ENCODE results near the gene WSCD2.

WSCD2 gene

DNA sequence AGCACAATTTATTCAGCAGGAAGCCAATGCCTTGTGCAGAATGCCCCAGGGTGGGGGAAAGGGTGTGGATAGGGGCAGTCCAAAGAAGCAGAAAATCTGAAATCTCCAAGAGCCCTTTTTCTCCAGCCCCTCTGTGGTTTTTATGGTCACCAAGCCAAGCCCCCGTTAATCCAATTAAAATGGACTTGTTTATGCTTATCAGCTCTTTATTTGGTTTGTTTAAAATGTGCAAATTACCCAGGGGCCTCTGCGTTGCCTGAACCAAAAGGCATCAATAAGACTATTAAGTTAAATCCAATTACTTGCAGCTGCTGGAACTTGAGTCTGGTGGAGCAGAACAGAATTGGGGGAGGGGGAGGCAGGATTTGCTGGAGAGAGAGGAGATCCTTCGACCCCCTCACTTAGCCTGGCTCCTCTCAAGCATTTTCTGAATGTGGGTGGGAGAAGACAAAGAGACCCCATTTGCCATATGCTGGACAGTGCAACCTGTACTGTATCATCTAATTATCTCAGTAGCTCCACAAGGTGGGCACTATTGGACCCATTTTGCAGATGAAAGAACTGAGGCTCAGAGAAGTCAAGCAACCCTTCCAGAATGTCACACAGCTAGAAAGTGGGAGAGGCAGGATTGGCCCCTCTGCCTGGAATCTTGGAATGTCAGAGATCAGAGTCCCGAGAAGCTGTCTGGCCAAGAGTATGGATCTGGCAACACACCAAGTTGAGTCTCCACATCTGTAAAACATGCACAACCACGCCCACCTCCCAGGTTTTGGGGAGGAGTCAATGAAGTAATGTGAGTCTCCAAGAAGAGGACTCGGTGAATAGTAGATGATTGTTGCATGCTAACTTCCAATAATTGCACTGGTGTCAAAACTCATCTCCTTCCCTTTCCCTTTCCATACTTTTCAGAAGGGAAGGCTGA, 143.1 kb downstream of the WSCD2 start:
- DNase-seq, result no peak

DNA sequence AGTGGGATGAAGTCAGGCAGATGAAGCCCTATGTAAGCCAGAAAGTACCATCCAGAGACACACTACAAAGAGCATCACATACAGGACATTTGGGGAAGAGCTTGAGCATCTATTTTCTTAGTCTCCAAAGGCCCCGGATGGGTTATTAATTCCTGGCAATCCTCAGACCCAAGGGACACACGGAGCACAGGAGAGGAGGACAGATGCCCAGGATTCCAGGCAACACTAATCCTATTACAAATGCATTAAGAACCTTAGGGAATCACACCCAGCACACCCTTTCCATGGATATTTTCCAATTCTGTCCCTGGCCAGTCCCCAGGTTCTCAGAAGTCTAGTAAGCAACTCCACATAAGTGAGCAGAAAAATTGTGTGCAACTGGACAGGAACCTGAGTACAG, 144.1 kb downstream of the WSCD2 start:
- DNase-seq, result no peak

DNA sequence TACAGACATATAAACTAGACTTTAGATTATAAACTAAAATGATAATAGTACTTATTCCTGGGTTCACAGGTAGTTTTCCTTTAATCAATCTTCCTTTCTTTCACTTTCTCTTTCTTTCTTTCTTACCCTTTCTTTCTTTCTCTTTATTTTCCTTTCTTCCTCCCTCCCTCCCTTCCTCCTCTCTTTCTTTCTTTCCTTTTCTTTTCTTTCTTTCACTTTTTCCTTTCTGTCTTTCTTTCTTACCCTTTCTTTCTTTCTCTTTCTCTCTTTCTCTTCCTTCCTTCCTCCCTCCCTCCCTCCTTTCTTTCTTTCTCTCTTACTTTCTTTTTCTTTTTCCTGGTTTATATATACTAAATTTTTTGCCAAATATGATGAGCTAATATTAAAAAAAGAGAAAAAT, 148.5 kb downstream of the WSCD2 start:
- no peak for DNase-seq

DNA sequence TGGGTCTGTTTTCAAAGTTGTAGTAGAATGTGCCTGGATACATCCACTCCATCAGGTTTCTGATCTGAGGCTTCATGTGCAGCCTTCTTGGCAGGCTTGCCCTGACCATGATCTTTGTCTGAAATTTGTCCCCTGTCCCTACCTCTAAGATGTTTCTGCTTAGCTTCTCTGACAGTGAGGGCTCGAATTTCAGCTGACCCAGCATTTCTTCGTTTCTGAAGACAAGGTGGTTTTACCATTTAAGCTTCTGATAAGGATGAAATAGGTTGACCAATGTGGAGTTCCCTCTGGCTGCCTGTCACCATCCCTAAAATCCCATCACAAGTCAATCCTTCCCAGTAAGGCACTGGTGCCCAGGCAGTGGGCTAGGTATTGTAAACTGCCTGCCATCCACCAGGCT, 153.1 kb downstream of the WSCD2 start:
- no peak for DNase-seq

DNA sequence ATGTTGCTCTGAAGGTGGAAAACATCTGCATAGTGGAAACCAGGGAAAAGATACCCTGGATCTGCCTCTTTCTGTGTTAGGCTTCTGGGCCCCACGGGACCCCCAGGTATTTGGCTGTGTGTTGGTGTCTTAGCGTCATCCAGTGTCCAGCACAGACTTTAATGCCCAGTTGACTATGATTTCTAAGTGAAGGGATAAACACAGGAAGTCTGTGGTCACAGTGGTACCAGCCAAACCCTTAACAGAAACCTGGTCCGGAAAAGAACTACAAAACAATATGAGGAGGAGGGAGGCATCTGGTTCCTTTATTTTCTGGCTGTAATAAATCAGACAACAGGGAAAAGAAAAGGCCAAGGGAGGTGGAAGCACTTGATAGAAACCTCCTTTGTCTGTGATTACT, 153.6 kb downstream of the WSCD2 start:
- no peak for DNase-seq

DNA sequence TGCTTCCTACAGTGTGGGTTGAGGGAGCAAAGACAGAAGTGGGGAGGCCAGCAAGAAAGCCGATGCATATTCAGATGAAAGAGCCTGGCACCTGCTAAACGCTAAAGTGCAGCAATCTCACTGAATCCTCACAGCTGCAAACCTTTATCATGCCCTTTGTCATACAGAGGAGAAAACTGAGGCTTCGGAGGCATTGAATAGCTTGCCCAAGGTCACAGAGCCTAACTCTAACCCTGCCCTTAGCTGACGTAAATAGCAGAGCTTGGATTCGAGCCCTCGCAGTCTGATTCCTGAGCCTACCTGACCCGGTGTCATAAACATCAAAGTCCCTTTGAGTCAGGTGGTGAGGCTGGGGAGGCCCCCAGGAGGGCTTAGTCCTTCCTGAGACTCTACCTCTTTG, 155.1 kb downstream of the WSCD2 start:
- DNase-seq, result no peak

DNA sequence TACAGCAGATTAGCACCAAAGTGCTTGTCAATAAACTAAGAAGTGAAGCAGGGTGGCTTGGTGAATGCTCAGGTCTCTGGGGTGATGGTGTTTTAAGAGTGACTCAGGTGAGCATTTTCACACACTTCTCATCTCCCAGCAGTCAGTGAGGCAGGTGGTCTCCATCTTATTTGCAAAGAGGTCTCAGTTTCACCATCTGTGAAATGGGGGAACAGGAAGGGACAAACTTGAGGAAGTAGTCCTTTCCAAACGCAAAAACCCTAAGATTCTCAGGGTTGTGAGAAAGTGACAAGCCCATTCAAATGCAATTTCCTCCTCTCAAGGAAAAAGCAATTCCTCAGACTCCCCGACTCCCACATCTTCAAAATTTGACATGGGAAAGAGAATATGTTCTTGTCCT, 155.9 kb downstream of the WSCD2 start:
- no peak for DNase-seq

DNA sequence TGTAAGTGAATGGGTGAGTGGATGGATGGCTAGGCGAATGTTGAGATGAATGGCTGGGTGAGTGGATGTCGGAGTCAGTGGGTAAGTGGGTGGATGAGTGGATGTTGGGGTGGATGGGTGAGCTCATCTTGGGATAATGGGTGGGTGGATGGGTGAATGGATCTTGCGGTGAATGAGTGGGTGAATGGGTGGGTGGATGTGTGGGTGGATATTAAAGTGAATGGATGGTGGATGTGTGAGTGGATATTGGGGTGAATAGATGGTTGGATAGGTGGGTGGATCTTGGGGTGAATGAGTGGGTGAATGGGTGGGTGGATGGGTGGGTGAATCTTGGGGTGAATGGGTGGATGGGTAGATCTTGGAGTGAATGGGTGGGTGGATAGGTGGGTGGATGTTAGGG, 158.1 kb downstream of the WSCD2 start:
- DNase-seq, result no peak

DNA sequence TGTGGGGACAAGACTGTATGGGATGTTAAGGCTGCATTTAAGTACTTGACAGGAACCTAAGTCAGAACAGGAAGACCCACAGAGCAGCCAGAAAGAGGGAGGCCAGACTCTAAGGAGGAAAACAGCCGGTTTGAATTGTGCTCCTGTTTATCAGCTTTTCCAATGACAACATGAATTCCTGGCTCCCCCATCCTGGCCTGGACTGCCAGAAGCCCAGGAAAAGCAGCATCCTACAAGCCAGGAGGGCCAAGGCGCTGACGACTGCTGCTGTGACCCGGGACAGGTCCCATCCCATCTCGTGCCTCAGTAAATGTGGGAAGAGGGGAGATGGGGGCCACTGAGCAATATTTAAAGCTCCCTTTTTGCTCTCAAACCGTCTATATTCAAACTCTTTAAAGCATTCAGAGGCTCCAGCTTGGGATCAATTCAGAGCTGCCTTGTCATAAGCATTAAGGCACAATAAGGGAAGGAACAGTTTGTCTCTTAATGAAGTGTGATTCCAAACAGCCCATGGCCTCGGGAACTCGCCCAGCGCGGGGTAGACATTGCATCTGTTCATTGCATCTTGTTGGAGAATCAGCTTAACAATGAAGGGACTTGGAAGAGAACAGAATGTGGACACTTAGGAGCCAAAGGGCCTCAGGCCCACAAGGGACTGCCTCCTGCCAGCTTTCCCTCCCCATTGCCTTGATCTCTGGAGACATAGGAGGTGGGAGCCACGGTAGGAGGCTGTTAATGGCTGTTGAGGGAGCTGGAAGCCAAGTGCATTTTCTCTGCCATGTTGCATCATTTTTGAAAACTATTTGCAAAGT, 160.5 kb downstream of the WSCD2 start:
- DNase-seq, result no peak

DNA sequence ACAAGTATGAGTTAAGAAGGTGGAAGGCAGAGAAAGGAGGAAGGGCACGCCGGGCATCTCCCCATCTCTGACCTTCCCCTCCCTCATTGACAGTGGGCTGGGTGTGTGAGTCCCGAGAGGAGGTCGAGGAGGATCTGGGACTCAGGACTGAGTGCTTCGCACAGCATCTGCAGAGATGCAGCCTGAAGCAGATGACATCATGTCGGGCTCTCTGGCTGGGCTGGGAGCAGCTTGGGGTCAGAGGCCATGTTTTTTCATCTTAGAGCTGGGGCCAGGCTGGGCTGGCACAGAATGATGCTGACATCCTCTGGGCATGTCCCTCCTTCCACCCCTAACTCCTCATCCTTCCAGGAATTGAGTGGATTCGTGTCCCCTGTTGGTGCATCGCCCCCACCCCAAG, 166.6 kb downstream of the WSCD2 start:
- DNase-seq, result no peak

DNA sequence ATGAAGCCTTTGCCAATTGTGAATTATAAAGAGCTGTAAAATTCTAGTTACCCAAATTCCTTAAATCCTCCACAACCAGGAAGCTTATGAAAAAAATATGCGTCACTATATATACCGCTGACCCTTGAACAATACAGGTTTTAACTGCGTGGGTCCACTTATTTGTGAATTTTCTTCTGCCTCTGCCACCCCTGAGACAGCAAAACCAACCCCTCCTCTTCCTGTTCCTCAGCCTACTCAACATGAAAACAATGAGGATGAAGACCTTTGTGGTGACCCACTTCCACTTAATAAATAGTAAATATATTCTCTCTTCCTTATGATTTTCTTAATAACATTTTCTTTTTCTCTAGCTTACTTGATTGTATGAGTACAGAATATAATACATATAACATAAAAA, 167.9 kb downstream of the WSCD2 start:
- DNase-seq, result no peak

DNA sequence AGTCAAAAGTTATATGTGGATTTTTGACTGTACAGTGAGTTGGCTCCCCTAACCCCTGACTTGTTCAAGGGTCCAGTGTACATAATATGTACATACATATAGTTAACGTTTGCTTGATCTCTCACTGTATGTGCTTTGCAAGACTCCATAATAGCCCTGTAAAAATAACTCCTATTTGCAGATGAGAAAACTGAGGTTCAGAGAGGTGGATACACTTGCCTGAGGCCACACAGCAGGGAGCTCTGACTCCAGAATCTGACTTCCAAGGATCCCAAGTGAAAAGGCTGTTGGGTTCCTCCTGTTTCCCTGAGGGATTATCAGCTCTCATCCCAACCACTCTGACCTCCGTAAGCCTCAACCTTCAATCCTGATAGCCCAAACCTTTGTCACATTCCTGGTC, 168.3 kb downstream of the WSCD2 start:
- DNase-seq, result no peak

DNA sequence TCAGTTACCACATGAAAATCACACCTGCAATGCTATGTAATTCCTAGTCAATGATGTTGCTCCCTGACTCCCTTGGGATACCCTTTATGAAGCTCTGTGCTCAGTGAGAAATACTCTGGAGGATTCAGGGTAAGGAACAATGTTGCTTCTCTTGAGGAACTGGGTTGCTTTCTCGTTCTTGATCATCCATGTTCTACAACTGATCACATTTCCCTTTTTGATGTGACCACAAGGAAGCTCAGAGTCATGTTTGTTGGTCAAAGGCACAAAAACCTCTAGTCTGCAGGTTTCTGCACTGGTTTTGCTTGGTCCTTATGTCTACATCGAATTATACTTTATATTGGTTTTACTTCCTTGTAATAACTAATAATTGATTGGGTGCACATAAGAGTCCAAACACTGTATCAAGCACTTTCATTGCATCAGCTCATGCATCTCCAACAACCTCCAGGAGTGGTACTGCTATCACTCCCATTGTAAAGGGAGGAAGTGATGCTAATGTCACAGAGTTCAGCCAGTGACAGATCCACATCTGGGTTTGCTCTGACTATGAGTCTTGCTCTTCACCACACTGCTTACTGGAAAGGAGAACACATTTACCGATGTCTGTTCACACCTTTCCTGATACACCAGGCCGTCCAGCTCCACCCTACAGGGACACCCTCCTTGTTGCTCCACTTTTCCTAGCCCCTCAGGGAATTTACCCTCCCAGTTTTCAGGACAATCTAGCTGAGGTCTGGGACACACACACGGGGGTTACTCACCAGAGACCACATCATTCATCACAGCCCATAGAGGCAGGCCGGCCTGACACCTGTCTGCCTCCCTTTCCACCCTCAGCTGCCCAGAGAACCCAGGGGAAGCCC, 169.0 kb downstream of the WSCD2 start:
- no peak for DNase-seq

DNA sequence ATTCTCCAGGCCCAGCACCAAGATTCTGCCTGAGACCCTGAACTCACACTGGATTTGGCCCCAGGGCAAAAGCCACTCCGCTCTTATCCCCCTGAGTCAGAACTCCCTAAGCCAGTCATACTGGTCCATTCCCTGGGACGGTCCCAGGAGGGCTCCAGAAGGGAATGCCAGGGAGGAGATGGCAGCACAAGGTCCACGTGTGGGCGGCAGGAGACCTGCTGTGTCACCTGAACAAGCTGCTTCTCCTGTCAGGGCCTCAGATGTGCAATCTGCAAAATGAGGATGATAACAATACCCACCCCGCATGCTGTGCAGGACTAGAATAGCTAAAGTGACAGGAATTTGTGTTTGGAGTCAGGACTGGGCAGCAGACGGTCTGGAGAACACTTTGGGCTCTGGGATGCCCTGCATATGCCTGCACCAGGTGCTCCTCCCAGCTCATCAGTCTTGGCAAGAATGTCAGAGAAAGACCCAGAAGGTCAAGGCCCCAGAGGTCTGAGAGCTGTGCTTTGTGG, 169.7 kb downstream of the WSCD2 start:
- no peak for DNase-seq

DNA sequence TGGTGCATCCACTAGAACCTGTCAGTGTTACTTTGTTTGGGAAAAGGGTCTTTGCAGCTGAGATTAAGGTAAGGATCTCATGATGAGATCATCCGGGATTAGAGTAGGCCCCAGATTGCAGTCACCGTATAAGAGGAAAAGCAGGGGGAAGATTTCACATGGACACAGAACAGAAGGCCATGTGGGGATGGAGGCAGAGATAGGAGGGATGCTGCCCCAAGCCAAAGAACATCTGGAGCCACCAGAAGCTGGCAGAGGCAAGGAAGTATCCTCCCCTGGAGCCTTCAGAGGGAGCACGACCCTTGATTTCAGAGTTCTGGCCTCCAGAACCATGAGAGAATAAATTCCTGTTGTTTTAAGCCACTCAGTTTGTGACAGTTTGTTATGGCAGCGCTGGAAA, 170.4 kb downstream of the WSCD2 start:
- DNase-seq, result no peak
